Neutrophil (primary cell): ENCODE results near the gene PHKA1.
A peak's percentile ranks its signal among the peaks of the same experiment; 100 is the strongest.

Experiments
- H3K27ac ChIP-seq: fragments of 200-600 bp; sonication (generic); 2 replicates; pipeline ENCODE4 v1.5.1; 2016; ENCODE audit warnings: mild to moderate bottlenecking, moderate library complexity
- H3K27me3 ChIP-seq: fragments of 200-600 bp; sonication (generic); 2 replicates; pipeline ENCODE4 v1.6.0; 2016; ENCODE audit warnings: mild to moderate bottlenecking
- H3K36me3 ChIP-seq: fragments of 200-600 bp; sonication (generic); 2 replicates; pipeline ENCODE4 v1.5.1; 2017
- H3K4me1 ChIP-seq, 2 experiments: fragments of 200-600 bp in 1 of 2; sonication (generic) in 1 of 2; 1 replicate in 1 of 2; 2 replicates in 1 of 2; pipeline versions ENCODE4 v1.5.1 to v1.6.1; 2013 to 2016; ENCODE audit warnings: low read depth in 1 of 2, low read length in 1 of 2, mild to moderate bottlenecking in 1 of 2, moderate library complexity in 1 of 2; ENCODE audit not compliant: control insufficient read depth in 1 of 2, insufficient read depth in 1 of 2
- H3K4me3 ChIP-seq, 2 experiments: fragments of 200-600 bp in 1 of 2; sonication (generic) in 1 of 2; 1 replicate in 1 of 2; 2 replicates in 1 of 2; pipeline ENCODE4 v1.5.1; 2013 to 2016; ENCODE audit warnings: low read depth in 1 of 2, low read length in 1 of 2, mild to moderate bottlenecking in 1 of 2, moderate library complexity in 1 of 2
- H3K9me3 ChIP-seq: fragments of 200-600 bp; sonication (generic); 2 replicates; pipeline ENCODE4 v1.5.1; 2016
- CTCF ChIP-seq: fragments of 200-600 bp; sonication (generic); IDR thresholded peaks from 2 replicates; pipeline ENCODE4 v1.5.1; 2016; ENCODE audit warnings: antibody characterized with exemption

PHKA1 gene

GRCh38 chrX:72584163-72584562 lies 129.9 kb downstream of the PHKA1 start:
- no peak for TF ChIP-seq CTCF
- Histone ChIP-seq H3K9me3 (no peaks in the 10 kb centered on the region), H3K27me3 (no peaks in the 10 kb centered on the region), H3K4me1 (no peaks in the 10 kb centered on the region), H3K4me3 (no peak overlapping the region), H3K27ac (no peak overlapping the region), H3K36me3 (no peaks in the 10 kb centered on the region)

GRCh38 chrX:72576141-72576894 lies 137.8 kb downstream of the PHKA1 start:
- H3K4me3 ChIP-seq: no peak overlapping the region
- H3K27ac ChIP-seq: no peak overlapping the region
- no peak for TF ChIP-seq CTCF

GRCh38 chrX:72573158-72573511 lies 141.0 kb downstream of the PHKA1 start:
- H3K4me3 ChIP-seq: peak overlapping the region in 1 of 2 experiments; percentile 58
- no peak overlapping the region for H3K27ac ChIP-seq
- peaks cover 3 to 10% of the 10 kb centered on the region in 2 experiments for H3K4me1 ChIP-seq
- H3K9me3 ChIP-seq: no peaks in the 10 kb centered on the region
- TF ChIP-seq CTCF: no peak
- H3K27me3 ChIP-seq: no peaks in the 10 kb centered on the region
- peaks cover 3% of the 10 kb centered on the region for H3K36me3 ChIP-seq

More at GRCh38 chrX:72576141-72576894, 137.8 kb downstream of the PHKA1 start:
- Histone ChIP-seq H3K4me1 (peaks cover 3 to 10% of the 10 kb centered on the region in 2 experiments), H3K36me3 (no peaks in the 10 kb centered on the region), H3K9me3 (no peaks in the 10 kb centered on the region), H3K27me3 (no peaks in the 10 kb centered on the region)

- H3K27ac ChIP-seq: peak within 1 kb of the TSS; percentile 31
- no peaks in the 10 kb centered on the region for H3K27me3 ChIP-seq
- no peak for TF ChIP-seq CTCF
Observed at GRCh38 chrX:72572248-72573157, 141.6 kb downstream of the PHKA1 start, which contains the start of gene HDAC8. Gene HDAC8 (minus strand): TSS chrX:72572843. CDS start chrX:72572761, 82 bp downstream.

GRCh38 chrX:72569786-72570185 lies 144.3 kb downstream of the PHKA1 start:
- peaks cover 29% of the 10 kb centered on the region for H3K36me3 ChIP-seq
- TF ChIP-seq CTCF: no peak
- no peaks in the 10 kb centered on the region for H3K9me3 ChIP-seq

More at GRCh38 chrX:72572248-72573157, 141.6 kb downstream of the PHKA1 start, which contains the start of gene HDAC8:
- H3K9me3 ChIP-seq: no peaks in the 10 kb centered on the region
- H3K36me3 ChIP-seq: peaks cover 8% of the 10 kb centered on the region
- H3K4me1 ChIP-seq: peaks cover 3 to 10% of the 10 kb centered on the region in 2 experiments
- peak within 1 kb of the TSS; percentile 53 to 58 for H3K4me3 ChIP-seq

More at GRCh38 chrX:72569786-72570185, 144.3 kb downstream of the PHKA1 start:
- Histone ChIP-seq H3K27ac (no peak overlapping the region), H3K4me3 (no peak overlapping the region), H3K27me3 (no peaks in the 10 kb centered on the region), H3K4me1 (no peaks in the 10 kb centered on the region)
